Dermis microvascular lymphatic vessel endothelial cell (primary cell): ENCODE measurements around the gene MYOG. TPM values are rescaled to one million over a fixed set of nuclear protein-coding genes. Genes with fewer than 3 reads are reported as not detected.

ENCODE experiments used
- DNase-seq, 2 donors: peaks; one replicate each; pipeline versions ENCODE4 v3.0.0 to v3.0.0-alpha.2; 2010; ENCODE audit warnings: low read depth in 2 of 2
- total RNA-seq: library from RNA; depleted of rRNA; stranded (reverse); fragments of >200 nt; gene quantifications from 2 replicates; pipeline ENCODE4 v1.2.1, GENCODE V29; 2014

The MYOG gene
- total RNA-seq, 1 donor from 2014 or later = not detected

DNA sequence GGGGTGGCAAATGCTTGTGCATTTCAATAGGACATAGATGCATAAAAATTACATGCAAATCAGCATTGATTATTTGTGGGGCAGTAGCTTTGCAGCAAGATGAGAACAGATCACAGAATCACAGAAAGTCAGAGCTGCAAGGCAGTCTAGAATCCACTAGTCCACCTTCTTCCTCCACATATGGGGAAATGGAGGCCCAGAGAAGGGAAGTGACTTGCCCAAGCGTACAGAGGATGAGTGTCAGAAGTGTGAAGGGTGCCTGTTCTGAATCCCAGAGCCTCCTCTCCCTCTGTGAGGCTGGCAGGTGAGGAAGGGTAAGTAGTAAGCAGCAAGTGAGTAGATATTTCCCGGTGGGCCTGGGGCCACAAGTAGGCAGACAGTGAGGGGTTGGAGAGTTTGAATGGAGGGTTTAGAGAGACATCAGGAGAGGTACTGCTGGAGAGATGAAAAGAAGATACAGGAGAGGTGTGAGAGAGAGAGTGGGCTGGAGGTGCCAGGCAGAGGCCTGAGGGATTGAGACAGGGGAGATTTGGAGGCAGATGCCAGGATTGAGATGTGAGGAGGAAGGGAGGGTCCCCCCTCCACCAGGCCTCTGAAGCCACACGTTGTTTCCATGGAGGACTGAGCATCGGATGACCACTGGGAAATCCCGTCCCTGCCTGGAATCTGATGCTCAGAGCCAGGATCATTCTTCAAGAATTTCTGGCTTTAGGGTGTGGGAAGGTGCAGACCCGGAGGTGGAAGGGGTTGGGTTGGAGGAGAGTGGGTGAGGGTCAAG is 4.8 kb upstream of the MYOG start:
- no peak for DNase-seq

DNA sequence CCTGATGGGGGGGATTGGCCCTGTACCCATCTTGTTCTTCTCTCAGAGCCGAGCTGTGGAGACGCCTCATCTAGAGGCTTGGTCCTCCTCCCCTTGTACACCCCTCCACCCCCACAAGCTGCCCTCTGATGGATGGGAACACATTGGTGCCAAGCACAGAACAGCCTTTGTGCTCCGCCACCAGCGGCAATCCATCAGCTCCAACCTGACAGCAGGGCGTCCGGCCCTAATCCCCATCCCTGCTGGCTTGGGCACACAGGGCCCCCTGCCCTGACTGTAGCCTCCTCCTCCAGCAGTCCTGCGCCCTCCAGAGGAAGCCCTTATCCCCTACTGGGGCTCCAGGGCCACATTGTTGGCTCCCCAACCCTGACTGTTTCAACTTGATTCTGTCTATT is 3.8 kb upstream of the MYOG start:
- DNase-seq = no peak

DNA sequence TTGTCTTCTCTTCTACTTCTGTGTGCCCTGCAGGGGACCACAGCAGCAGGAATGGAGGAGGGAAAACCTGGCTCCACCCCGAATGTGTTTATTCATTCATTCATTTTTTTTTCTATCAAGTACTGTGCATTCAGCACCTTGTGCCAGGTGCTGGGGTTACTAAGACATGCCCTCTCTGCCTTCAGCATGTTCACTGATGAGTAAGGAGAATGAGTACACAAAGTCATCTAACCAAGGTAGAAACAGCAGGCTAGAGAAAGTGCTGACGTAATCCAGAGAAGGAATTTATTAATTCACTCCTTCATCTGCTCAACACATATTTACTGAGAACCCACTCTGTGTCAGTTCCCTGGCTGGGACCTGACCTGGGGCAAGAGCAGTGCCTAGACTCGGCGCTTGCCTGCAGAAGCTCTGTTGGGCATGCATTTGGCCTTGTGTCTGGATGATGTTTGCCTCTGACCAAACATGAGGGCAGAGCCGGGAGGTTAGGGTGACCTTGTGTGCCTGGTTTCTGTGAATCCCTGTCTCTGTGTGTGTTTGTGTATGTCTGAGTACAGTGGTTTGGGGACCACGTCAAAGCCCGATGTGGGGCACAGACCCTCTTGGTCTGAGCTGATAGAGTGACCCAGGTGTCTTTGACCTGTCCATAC is 3.3 kb upstream of the MYOG start:
- DNase-seq = no peak

DNA sequence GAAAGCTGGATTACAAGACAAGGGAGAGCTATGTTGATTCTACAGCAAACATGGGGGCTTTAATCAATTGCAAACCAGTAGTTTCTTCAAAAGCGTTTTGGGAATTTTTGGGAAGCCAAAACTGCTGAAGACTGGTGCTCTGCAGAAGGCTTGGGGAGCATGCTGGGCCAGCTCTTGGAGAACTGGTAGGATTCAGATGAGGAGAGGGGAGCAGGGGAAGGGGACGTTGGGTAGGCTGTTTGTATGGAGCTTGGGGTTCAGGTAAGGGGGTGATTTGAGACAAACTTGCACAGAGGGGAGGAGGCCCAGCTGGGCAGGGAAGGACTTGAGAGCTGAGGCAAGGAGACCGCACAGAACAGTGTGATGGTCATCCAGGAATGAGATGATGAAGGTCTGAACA is 2.6 kb upstream of the MYOG start:
- no peak for DNase-seq

DNA sequence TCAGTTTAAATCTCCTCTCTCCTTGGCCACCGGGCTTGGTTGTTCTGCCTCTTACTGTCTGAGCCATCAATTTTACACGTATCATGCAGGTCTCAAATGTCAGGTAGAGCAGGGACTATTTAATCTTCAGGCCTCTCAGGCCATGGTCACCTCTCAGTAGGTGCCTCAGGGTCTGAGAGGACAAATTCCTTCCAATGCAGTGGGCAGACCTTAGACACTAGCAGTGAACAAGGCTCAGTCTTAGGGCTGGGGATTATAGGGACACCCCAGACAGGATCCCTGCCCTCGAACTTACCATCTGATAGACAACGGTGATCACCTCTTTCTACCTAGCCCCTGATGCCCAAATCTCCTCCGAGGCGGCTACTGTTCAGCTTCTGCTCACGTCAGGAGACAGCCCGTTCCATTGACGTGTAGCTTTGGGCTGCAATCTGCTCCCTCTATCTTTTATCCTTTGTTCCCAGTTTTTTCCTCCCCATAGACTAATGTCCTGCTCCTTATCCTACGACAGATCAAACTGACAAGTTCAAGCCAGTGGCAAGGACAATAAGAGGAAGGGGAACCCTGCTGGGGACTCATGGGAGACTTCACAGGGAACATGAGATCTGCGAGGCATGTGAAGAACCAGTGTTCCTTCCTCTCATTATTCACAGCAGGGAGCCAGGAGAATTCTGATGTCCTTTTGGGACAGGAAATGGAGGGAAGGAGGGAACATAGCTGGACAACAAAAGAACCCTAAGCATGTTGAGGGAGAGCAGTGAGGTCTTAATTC is 1.4 kb upstream of the MYOG start:
- no peak for DNase-seq

DNA sequence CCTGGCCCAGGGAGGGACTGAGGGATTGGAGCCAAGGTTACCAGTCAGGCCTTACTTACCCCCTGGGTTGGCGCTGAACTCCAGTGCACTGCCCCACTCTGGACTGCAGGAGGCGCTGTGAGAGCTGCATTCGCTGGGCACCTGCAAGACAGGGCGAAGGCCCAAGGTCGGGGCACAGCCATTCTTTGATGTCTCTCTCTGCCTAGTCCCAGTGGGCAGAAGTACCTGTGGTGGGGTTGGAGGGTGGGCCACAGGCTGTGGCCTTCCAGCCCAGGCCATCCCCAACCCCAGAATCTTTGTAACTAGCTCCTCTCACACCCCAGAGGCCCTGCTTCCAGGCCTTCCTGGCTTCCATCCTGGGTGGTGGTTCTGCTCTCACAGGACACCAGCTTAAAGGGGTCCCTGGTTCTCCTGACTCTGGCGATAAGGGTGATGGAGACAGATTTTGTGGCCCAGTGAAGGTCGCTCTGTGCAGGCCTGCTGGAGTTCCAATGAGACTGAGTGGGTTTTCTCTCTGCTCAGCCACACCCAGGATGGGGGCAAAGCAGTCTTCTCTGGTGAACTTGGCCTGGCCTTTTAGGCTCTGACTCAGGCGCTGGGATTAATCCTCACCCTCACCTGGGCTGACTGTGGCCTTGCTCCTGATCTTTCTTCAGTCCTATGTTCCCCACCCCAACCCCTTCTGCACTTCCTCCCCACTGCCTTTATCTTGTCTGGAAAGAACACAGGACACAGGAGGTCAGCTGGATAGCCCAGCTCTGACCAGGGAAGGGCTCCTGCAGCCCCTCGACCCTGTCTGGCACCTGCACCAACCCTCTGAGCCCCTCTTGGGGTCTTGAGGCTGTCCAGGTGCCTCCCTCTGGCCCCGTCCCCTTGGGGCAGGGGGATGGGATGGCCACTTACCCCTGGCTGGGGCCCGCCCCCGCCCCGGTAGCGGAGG is 954 bp downstream of the MYOG start:
- no peak for DNase-seq

DNA sequence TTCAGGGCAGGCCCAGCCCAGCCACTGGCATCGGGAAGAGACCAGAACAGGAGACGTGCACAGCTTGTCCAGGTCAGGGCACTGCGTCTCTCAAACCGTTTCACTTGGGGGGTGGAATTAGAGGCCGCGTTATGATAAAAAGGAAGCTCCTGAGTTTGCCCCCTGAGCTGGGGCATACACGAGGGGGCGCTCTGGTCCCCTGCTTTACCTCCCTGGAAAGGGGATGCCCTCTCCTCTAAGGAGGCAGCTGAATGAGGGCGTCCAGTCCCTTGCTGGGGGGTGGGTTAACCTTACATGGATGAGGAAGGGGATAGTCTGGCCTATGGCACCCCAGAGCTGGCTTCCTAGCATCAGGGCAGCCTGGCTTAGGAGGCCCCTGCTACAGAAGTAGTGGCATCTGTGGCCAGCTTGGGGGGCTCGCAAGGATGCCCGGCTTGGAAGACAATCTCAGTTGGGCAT is 2.3 kb downstream of the MYOG start:
- DNase-seq = no peak

DNA sequence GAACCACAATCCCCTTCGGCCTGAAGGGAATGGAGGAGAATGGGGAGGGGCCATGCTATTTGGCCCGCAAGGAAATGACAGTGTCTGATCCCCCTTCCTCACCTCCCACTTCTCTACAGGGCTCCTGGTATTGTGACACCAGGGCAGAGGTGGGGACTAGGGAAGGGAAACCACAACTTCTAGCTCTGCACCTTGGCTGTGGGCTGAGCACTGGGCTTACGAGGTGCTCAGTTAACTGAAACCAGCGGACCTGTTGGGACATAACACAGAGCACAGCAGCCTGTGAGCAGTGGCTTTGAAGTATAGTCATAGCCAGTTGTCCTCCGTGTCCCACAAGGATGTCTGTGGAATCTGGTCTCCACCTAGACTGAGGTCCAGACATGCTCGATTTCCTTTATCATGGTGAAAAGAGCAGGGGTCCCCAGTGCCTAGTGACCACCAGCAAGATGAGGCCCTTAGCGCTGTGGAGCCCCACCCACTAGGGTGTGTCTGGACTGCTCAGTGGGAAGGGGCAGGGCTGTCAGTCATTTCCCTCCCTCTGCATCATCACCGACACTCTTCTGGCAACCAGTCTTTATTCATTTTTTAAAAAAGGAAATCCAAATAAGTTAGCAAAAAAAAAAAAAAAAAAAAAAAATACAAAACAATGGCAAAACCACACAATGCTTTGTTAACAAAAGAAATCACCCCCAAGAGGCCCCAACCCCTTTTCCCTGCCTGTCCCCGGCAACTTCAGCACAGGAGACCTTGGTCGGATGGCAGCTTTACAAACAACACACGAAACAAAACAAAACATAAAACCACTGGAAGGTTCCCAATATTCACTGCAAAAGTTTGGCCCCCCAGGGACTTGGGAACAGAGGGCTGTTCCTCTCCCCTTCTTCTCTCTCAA is 3.0 kb downstream of the MYOG start:
- DNase-seq = no peak

DNA sequence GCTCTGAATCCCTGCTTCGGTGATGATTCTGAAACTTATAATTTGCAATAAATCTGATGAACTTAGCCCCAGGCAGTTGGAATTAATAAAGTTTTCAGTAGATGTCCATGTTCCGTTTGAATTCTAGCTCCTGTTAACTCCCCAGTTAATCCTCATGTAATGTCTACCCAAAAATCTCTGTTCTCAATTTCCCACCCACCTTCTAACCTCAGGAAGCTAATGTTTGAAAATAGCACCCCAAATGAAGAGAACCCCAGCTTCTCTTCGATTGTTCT is 3.6 kb downstream of the MYOG start:
- no peak for DNase-seq

DNA sequence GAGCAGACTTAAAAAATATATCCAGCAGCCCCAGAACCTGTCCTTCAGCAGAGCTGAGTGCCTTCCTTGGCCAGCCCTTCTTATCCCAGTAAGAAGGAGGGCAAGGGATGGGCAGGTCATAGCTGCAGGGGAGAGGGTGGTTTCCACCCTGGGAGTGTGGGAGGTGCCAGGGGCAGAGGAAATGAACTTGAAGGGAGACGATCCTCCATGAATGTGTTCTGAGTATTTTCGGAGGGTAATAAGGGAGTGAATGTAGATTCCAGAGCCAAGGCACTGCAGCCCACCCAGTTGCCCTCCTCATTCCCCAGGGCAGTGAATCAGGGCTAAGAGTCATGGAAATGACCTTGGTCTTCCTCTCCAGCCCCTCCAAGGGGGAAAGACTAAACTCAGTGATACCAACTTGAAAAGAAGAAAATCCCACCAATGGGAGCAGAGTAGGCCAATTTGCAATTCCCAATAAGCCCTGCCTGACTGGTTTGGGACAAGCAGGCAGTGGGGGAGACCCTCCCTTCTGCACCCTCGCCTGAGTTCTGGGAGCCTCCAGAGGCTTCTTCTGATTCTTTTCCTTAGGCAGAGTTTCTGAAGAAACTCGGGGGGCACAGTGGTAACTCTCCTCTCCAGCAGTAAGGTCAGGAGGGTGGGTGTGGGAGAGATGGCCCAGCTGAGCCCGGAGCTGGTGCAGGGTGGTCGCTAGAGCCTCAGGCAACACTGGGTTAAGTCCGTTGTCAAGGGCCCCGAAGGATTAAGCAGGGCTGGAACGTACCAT is 4.2 kb downstream of the MYOG start:
- DNase-seq = no peak

DNA sequence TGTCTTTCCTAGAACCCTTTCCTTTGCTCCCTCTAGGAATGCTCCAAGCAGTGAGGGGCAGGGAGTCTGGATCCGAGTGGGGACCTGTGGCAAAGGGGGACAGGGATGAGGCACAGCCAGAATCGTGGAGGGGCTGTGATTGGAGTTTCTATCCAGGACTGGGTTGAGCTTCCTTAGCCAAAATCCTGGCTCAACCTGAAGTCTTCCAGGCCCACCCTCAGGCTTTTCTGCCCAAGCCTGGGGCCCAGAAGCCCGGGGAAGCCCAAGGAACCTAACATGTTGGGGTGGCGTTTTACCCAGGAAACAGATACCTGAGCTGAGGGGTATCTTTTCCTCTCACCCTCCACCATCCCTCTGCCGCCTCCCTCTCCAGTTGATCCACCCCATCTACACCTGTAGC is 5.4 kb downstream of the MYOG start:
- no peak for DNase-seq

DNA sequence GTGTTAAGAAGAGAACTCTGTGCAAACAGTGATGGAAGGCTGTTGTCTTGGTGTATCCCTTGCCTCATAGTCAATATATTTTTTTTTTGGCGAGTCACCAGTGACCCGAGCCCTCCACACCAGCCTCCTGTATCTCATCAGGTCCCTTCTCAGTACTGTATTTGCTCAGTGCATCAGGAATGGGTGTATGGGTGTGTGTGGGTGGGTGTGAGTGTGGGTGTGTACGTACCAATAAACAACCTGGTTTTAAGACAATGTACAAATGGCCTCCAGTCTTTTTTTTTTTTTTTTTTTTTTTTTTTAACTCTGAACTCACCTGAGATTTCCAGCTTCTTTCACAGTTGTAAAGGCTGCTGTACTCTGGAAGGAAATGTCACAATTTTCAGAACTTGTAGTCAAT is 7.3 kb downstream of the MYOG start:
- no peak for DNase-seq

DNA sequence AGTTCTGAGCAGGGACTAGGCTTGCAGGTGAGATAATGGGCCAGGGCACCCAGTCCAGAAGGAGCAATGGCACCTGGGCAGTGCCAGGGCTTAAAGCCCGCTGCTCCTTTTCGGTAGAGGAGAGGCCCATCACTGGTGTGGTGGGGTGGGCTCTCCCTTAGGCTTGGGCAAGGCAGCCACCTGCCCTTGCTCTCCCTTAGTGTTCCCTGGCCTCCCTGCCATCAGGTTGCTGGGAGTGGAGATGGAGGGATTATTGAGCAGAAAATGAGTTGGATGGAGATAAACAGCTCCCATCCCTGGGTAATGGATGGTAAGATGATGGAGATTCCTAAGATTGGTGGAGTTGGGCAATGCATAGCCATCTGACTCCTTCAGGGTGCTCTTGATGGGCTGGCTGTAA is 7.9 kb downstream of the MYOG start:
- no peak for DNase-seq

DNA sequence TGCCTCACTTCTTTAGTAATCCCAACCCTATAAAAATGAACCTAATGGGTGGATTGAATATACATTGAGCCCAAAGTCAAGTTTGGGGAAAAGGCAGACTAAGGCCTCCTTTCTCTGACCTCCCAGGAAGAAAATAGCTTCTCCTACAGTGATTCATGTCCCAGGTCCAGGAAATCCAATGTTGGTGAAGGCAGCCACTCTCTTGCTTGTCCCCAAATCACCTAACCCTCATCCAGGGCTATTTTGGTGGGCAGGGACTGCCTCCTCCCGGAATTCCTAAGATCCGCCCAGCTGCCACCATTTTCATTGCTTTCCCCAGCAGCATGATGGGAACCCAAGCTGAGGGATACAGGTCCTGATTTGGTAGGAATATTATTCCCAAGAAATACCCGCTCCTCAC is 8.4 kb downstream of the MYOG start:
- DNase-seq = no peak

DNA sequence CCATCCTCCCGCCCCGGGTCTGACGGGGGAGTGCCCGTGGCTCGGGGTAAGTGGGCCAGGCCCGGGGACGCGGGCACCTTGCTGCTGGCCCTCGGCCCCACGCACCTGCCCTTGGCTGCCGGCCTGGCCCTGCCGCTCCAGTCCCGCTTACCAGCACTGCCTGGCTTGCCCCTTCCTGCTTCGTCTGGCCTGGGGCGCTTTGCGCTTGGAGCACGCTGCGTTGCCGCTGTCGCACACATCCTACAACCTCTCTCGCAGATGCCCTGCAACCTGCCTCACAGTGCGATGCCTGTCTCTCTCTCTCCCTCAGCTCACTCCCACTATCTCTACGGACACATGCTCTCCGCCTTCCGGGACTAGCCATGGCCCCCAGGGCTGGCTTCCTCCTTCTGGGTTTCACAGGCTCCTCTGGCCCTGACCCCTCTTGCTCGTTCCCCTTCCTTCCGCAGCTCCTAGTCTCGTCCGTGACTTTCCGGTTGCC is 9.7 kb downstream of the MYOG start:
- DNase-seq = no peak

DNA sequence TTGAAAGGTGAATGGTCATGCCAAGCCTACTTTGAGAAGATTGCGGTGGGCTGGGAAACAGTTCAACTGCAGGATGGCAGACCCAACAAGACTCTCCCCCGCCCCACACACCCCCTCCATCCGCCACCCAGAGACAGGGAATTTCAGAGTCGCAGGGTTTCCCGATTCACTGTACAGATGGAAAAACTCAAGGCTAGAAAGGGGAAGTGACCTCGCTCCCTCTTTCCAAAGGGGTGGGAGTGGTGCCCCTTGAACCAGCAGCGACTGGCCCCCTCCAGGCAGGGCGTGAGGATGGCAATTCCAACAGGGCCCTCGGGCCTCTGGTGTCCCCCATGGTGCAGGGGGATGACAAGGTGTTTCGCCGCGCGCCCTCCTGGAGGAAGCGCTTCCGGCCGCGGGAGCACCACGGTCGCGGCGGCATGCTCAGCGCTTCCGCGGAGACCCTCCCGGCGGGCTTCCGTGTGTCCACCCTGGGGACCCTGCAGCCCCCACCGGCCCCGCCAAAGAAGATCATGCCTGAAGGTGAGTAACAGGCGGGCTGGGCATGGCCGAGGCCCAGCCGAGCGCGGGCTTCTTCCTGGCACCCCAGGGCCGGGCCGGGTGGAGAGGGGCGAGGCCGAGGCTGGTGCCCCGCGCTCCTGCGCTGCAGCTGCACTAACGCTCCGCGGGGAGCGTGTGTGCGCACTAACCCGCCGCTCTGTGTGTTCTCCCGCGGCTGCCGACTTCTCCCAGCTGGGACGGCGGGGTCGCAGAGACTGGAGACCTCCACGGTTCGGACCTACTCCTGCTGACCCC is 10.4 kb downstream of the MYOG start:
- DNase-seq = no peak

DNA sequence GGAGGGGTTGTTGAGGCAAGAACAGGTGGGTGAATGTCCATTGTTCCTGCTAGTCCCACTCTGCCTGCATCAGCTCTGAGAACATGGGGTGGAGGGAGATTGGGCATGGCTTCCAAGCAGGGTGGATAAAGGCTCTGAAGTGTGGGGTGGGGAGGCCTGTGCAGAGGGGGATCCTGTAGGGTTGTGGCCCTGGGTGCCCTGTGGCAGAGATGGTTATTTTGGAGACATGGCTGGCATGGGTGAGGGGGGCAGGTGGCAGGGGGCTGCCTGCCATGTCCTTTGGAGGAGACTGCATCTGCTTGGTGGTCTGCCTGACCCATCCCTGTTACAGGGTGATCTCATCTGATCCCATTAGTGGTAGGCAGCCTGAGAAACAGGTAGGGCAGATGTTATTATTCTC is 11.2 kb downstream of the MYOG start:
- DNase-seq = no peak

DNA sequence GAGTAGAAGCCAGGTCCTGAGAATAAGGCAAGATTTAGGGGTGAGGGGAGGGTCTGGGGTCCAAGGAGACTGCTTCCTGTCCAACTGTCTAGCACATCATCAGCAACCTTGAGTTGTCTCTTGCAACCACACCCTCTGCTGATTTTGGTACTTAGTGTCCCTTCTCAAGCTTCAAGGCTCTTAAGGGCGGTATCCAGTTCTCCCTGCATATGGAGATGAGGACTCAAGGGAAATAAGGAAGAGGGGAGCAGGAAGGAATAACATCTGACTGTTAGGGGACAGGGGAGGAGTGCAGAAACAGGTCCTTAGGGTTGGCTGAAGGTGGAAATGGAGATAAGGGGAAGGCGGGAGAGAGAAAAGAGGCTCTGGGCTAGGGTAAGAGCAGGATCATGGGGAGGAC is 12.3 kb downstream of the MYOG start:
- DNase-seq = no peak

DNA sequence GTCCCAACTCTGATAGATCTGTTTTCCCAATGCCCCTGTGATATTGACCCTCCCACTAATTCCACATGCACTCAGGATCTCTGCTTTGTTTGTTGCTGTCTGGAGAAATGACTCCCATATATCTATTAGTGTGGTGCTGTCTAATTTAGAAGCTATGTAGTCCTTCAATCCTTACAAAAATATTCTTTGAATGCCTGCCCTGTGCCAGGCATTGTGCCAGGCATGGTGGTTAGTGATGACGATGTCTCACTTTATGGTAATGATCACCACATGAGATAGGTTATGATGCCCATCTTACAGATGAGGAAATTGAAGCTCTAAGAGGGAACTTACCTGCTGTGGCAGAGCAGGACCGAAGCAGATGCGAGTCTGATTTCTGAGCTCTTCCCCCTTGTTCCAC is 12.9 kb downstream of the MYOG start:
- no peak for DNase-seq
